GM19372 (cell line): ENCODE data around the gene ADGRL4.

Source experiments
- ATAC-seq: cut with Tn5 transposase; IDR thresholded peaks from one replicate; pipeline ENCODE4 v1.9.1; 2021; ENCODE audit warnings: mild to moderate bottlenecking, low read depth, moderate library complexity; ENCODE audit not compliant: unreplicated experiment

Gene ADGRL4

DNA sequence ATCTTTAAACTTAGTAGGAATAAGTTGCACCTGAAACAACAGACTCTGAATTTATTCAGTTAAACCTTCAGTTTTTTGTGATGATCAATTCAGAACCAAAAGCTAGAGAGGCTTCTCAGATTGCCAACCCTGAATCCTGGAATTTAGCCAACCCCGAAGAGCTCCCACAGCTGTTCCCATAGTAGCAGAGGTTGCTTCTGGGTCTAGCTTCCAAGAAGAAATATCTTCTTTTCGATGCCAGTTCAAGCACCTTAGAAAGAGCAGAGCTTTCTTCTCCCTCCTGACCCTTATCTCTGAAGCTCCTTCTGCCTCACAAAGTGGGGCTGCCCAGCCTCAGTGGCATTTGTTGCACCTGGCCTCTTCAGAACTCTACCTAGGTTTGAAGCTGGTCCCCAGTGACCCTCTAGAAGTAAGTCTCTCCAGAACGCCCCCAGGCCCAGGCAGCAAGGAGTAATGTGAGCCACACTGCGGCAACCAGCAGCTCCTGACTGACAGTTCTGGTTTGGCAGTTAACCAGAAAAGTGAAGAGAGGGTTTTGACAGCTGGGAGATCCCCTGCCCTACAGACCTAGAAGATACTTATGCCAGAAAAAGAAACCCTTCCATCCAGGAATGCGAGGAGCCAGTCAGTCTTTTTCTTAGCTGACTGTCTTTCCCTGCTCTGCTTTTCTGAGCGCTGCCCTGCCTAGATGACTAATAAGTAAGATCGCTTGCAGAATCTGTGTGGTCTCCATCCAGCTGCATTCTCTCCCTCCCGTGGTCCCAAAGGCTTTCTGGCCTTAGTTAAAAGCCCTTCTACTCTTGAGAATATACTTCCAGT, 165.9 kb downstream of the ADGRL4 start:
- no peak for ATAC-seq
